SU-DHL-6 (cell line): ENCODE data around the gene PEX11A.

ENCODE experiments used
- EZH2phosphoT487 ChIP-seq: fragments of 200-600 bp; sonication (generic), shearing (Covaris generic); conservative IDR thresholded peaks from 2 replicates; pipeline ENCODE4 v1.6.1; 2018; ENCODE audit warnings: mild to moderate bottlenecking, antibody characterized with exemption, low read length, moderate library complexity, mixed read lengths
- TF ChIP-seq, protein P1 (sequence below): fragments of 200-600 bp; sonication (generic); IDR thresholded peaks from one replicate; pipeline ENCODE4 v1.5.1; 2017; ENCODE audit warnings: antibody characterized with exemption, mild to moderate bottlenecking, low read length, moderate library complexity; ENCODE audit not compliant: insufficient read depth, poor library complexity, severe bottlenecking

DNA sequence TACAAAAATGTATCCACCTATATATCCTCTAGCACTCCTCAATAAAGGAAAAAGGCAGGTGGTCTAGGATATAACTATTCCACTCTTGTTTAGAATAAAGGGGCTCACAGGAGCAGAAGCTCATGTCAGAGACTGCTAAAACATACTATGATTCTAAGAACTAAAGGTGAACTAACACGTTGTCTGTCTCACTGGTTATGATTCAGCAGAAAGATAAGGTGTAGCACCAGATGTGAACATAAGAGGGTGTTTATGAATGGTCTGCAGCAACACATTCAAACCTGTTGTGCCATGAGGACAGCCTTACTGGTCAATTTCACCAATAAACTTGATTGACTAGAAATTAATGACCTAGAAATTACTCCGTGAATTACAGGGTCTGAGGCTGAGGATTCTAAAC, 4.6 kb downstream of the PEX11A start:
- TF ChIP-seq, protein P1, sequence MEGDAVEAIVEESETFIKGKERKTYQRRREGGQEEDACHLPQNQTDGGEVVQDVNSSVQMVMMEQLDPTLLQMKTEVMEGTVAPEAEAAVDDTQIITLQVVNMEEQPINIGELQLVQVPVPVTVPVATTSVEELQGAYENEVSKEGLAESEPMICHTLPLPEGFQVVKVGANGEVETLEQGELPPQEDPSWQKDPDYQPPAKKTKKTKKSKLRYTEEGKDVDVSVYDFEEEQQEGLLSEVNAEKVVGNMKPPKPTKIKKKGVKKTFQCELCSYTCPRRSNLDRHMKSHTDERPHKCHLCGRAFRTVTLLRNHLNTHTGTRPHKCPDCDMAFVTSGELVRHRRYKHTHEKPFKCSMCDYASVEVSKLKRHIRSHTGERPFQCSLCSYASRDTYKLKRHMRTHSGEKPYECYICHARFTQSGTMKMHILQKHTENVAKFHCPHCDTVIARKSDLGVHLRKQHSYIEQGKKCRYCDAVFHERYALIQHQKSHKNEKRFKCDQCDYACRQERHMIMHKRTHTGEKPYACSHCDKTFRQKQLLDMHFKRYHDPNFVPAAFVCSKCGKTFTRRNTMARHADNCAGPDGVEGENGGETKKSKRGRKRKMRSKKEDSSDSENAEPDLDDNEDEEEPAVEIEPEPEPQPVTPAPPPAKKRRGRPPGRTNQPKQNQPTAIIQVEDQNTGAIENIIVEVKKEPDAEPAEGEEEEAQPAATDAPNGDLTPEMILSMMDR = no peak
- no peak for TF ChIP-seq EZH2phosphoT487
